Myocyte (in vitro differentiated cells): Measurements from ENCODE around the gene KRTAP12-3. TPM values are rescaled to one million over a fixed set of nuclear protein-coding genes. Genes with fewer than 3 reads are reported as not detected.
"Not testable (repeated sequence)": the region's sequence is repeated elsewhere in the genome, so short reads cannot be mapped to it uniquely, and the experiment has no call there.

Experiments
- DNase-seq: peaks from one replicate; pipeline ENCODE4 v3.0.0-alpha.2; 2012; ENCODE audit warnings: low read depth
- total RNA-seq: library from RNA; depleted of rRNA; stranded (reverse); fragments of >200 nt; gene quantifications from 2 replicates; pipeline ENCODE4 v1.2.3, GENCODE V29; 2014

The KRTAP12-3 gene
- total RNA-seq, 1 donor from 2014 or later: not detected

- no peak for DNase-seq
Observed at GRCh38 chr21:44682580-44683151, 24.9 kb downstream of the KRTAP12-3 start.

GRCh38 chr21:44684077-44684476 lies 26.3 kb downstream of the KRTAP12-3 start:
- no peak for DNase-seq

- no peak for DNase-seq
Observed at GRCh38 chr21:44684483-44684882, 26.8 kb downstream of the KRTAP12-3 start.

GRCh38 chr21:44685050-44685449 lies 27.3 kb downstream of the KRTAP12-3 start:
- DNase-seq: not testable (repeated sequence)

GRCh38 chr21:44686000-44686781 lies 28.5 kb downstream of the KRTAP12-3 start:
- no peak for DNase-seq

GRCh38 chr21:44686843-44687561 lies 29.3 kb downstream of the KRTAP12-3 start:
- no peak for DNase-seq

- DNase-seq: peak; percentile 48
Observed at GRCh38 chr21:44687671-44688070, 29.9 kb downstream of the KRTAP12-3 start.

- DNase-seq: not testable (repeated sequence)
Observed at GRCh38 chr21:44689740-44690139, 32.0 kb downstream of the KRTAP12-3 start.

GRCh38 chr21:44691686-44692085 lies 34.0 kb downstream of the KRTAP12-3 start:
- DNase-seq: no peak

- no peak for DNase-seq
Observed at GRCh38 chr21:44692798-44693512, 35.2 kb downstream of the KRTAP12-3 start.

GRCh38 chr21:44694776-44695175 lies 37.0 kb downstream of the KRTAP12-3 start:
- no peak for DNase-seq

- no peak for DNase-seq
Observed at GRCh38 chr21:44695184-44695583, 37.5 kb downstream of the KRTAP12-3 start.

- no peak for DNase-seq
Observed at GRCh38 chr21:44695641-44696040, 37.9 kb downstream of the KRTAP12-3 start.

GRCh38 chr21:44696572-44696971 lies 38.8 kb downstream of the KRTAP12-3 start:
- DNase-seq: no peak

GRCh38 chr21:44697172-44697810 lies 39.6 kb downstream of the KRTAP12-3 start, which contains the start of gene KRTAP10-12:
Gene KRTAP10-12 (plus strand): TSS chr21:44697172. CDS start chr21:44697202, 30 bp downstream.
- not testable (repeated sequence) for DNase-seq

GRCh38 chr21:44697811-44698734 lies 40.3 kb downstream of the KRTAP12-3 start:
- peak; percentile 74 for DNase-seq

- DNase-seq: no peak
Observed at GRCh38 chr21:44699502-44700001, 41.8 kb downstream of the KRTAP12-3 start.

- DNase-seq: no peak
Observed at GRCh38 chr21:44700101-44701022, 42.6 kb downstream of the KRTAP12-3 start.
